ENCODE results near the gene TGM4.

- TF ChIP-seq ZNF565 (CRISPR knock-in tag; conservative IDR thresholded peaks at IDR 0.05; ENCODE audit: low read depth) (no peak), BACH2 (CRISPR knock-in tag; IDR thresholded peaks at IDR 0.05; ENCODE audit: borderline replicate concordance) (no peak), TOX (CRISPR knock-in tag; IDR thresholded peaks at IDR 0.05; ENCODE audit: borderline replicate concordance) (no peak), CSDC2 (CRISPR knock-in tag; IDR thresholded peaks at IDR 0.05) (no peak), TCF4 (CRISPR knock-in tag; IDR thresholded peaks at IDR 0.05; ENCODE audit: borderline replicate concordance) (no peak), PATZ1 (CRISPR knock-in tag; IDR thresholded peaks at IDR 0.05; ENCODE audit: borderline replicate concordance) (no peak)
These were observed 41.4 kb upstream of the TGM4 start for GRCh38 chr3:44832965-44833364.

Measured in SK-N-SH treated with all-trans-retinoic acid at 6 μM for 48 hours (cell line).